Ectodermal cell (in vitro differentiated cells): Measurements from ENCODE around the gene XK.

Experiments
- H3K27ac ChIP-seq: 2 replicates; pipeline ENCODE4 v1.7.0; 2013; ENCODE audit warnings: mild to moderate bottlenecking, low read depth, low read length; ENCODE audit not compliant: insufficient read depth, poor library complexity, severe bottlenecking
- H3K27me3 ChIP-seq: 2 replicates; pipeline ENCODE4 v1.7.0; 2013; ENCODE audit warnings: mild to moderate bottlenecking, low read length; ENCODE audit not compliant: insufficient read depth, control insufficient read depth, poor library complexity, severe bottlenecking
- H3K36me3 ChIP-seq: one replicate; pipeline ENCODE4 v1.7.0; 2013; ENCODE audit warnings: low read length; ENCODE audit not compliant: control insufficient read depth, insufficient read depth
- H3K4me1 ChIP-seq: one replicate; pipeline ENCODE4 v1.7.0; 2013; ENCODE audit warnings: low read length; ENCODE audit not compliant: control insufficient read depth, insufficient read depth
- H3K4me3 ChIP-seq: 2 replicates; pipeline ENCODE4 v1.7.0; 2013; ENCODE audit warnings: low read depth, low read length, control low read depth; ENCODE audit not compliant: insufficient read depth
- H3K9me3 ChIP-seq: 2 replicates; pipeline ENCODE4 v1.7.0; 2013; ENCODE audit warnings: mild to moderate bottlenecking, low read length, moderate library complexity; ENCODE audit not compliant: control insufficient read depth
- WGBS, 2 experiments: methylation state at CpG; one replicate each; pipeline ENCODE4 v1.1.7; 2013; ENCODE audit warnings: missing lambda C conversion rate in 2 of 2; 5-methylcytosine and 5-hydroxymethylcytosine counted together

The XK gene

DNA sequence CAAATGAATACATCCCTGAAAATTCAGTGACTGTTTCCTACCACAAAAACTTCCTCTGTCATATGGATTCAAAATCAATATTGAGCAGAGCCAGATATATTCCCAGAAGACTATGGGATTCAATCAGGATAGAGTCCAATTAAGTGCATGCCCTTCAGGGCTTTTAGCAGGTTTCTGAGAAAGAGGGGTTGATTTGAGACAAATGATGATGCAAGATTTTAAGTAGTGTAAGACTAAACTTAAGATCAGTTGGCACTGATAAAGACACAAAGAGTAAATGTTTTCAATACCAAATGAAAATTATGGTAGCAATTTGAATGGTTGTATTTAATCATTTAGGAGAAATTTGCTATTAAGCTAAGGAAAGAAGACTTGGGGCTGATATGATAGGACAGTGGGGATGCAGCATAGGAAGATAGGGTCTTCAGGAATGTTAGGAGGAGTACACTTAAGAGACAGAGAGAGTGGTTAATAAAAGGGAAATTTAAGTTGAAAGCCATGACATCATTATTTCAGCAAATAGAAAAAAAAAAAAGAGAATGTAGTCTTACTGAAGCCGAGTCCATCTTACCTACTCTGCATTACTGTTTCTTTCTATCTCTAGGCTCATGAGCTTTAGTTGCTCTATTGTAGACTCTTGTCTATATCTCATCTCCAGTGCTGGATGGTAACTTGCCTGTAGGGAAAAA, 32.0 kb upstream of the XK start:
- no peaks in the 10 kb centered on the region for H3K27me3 ChIP-seq
- H3K4me1 ChIP-seq: no peaks in the 10 kb centered on the region
- H3K36me3 ChIP-seq: no peaks in the 10 kb centered on the region
- no peaks in the 10 kb centered on the region for H3K9me3 ChIP-seq
- no peak overlapping the region for H3K27ac ChIP-seq
- no peak overlapping the region for H3K4me3 ChIP-seq
- 89% methylated on average over 1 of the region's 1 CpG; no CpG with 5 or more reads in 1 of the 2 experiments for WGBS, 2 experiments

DNA sequence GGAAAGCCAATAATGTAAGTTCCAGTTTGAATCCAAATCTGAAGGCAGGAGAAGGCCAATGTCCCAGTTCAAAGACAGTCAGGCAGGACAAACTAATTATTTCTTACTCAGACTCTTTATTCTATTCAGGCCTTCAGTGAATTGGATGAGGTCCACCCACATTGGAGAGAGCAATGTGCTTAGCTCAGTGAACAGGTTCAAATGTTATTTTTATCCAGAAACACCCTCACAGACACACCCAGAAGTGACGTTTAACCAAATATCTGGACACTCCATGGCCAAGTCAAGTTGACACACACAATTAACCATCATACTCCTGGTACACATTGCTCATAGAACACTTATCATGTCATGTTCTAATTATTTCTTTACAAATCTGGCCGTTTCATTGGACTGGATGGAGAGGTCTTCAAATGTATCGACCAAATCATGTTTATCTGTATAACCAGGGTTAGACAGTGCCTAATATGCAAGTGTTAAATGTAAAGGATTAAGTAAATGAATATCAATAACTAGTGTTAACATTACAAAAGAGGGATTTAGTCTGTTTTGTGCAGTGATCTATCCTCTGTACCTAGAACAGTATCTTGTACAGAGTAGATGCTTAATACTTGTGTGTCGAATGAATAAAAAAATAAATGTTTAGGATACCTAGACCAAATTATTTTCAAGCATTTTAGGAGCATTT, 27.1 kb upstream of the XK start:
- H3K4me1 ChIP-seq: no peaks in the 10 kb centered on the region
- no peak overlapping the region for H3K4me3 ChIP-seq
- no peak overlapping the region for H3K27ac ChIP-seq
- H3K27me3 ChIP-seq: no peaks in the 10 kb centered on the region
- no peaks in the 10 kb centered on the region for H3K9me3 ChIP-seq
- no peaks in the 10 kb centered on the region for H3K36me3 ChIP-seq
- 91 to 100% methylated on average over 1 to 2 of the region's 4 CpGs for WGBS, 2 experiments

DNA sequence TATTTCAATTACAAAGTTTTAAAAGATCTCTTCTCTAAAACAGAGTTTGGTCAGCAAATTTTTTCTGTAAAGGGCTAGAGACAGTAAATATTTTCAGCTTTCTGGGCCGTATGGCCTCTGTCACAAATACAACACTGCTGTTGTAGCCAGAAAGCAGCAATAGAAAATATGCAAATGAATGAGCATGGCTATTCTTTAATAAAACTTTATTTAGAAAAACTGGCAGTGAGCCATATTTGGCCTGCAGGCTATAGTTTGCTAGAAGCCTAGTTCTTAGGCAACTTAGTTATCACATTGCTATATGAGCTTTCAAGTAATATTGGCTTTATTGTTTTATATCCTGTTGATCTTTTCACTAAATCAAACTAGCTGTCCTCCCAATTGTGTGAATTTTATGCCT, 26.5 kb upstream of the XK start:
- no peaks in the 10 kb centered on the region for H3K27me3 ChIP-seq
- no peaks in the 10 kb centered on the region for H3K36me3 ChIP-seq
- no peak overlapping the region for H3K27ac ChIP-seq
- H3K4me1 ChIP-seq: no peaks in the 10 kb centered on the region
- 90% methylated on average over 1 of the region's 1 CpG; no CpG with 5 or more reads in 1 of the 2 experiments for WGBS, 2 experiments
- no peak overlapping the region for H3K4me3 ChIP-seq
- no peaks in the 10 kb centered on the region for H3K9me3 ChIP-seq

DNA sequence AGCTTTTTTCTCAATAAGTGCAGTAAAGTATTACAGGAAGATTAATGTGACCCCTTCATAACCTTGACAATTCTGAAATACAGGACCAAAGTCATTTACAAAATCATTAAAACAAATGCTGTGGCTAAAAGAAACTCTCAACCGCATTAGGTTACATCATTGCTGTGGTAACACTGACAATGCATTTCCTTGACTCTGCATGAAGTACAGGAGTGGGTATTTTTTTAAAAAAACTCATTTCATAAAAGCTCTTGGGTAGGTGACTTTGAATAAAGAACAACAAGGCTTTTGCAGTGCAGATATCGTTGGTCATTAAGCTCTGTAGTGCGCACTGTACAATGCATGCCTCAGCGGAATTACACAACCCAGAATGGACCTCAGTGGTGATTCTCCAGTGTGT, 23.4 kb upstream of the XK start:
- no peaks in the 10 kb centered on the region for H3K36me3 ChIP-seq
- H3K27me3 ChIP-seq: no peaks in the 10 kb centered on the region
- WGBS, 2 experiments: 96 to 98% methylated on average over 3 to 4 of the region's 4 CpGs
- no peaks in the 10 kb centered on the region for H3K4me1 ChIP-seq
- H3K4me3 ChIP-seq: no peak overlapping the region
- no peaks in the 10 kb centered on the region for H3K9me3 ChIP-seq
- no peak overlapping the region for H3K27ac ChIP-seq

DNA sequence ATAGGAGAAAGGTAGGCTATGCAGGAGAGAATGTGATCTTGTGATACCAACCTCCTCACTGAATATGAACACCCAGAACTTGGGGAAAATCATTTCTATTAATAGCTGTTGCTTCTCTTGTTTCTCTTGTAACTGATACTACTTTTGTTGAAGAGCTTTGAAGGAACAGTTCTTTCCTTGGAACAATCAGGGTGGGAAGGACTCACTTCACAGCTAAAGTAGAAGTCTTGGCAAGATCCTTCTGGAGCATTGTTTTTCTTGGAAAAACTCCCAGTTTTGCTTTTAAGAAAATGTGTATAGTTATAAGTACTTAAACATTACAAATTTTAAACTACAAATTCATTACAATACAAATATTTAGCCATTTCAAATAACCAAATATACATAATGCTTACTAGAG, 19.1 kb upstream of the XK start:
- H3K9me3 ChIP-seq: no peaks in the 10 kb centered on the region
- no peaks in the 10 kb centered on the region for H3K36me3 ChIP-seq
- H3K4me3 ChIP-seq: no peak overlapping the region
- H3K27me3 ChIP-seq: no peaks in the 10 kb centered on the region
- no peak overlapping the region for H3K27ac ChIP-seq
- no peaks in the 10 kb centered on the region for H3K4me1 ChIP-seq

DNA sequence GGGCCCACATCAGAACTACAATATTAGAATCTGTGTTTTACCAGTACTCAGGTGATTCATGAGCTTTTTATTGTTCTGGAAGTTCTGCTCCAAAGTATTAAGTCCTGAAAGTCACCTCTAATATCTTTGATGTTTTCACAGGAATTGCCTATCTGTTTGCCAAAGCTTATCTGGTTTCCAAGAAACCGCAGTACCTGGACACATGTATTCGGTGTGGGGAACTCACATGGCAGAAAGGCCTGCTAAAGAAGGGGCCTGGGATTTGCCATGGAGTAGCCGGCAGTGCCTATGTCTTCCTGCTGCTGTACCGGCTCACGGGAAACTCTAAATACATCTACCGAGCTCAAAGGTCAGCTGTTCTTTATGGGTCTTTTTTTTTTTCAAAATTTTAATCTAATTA, 18.4 kb upstream of the XK start:
- Histone ChIP-seq H3K27ac (no peak overlapping the region), H3K27me3 (no peaks in the 10 kb centered on the region), H3K9me3 (no peaks in the 10 kb centered on the region), H3K4me3 (no peak overlapping the region), H3K4me1 (no peaks in the 10 kb centered on the region), H3K36me3 (no peaks in the 10 kb centered on the region)
- WGBS, 2 experiments: 89 to 98% methylated on average over 4 to 5 of the region's 6 CpGs

DNA sequence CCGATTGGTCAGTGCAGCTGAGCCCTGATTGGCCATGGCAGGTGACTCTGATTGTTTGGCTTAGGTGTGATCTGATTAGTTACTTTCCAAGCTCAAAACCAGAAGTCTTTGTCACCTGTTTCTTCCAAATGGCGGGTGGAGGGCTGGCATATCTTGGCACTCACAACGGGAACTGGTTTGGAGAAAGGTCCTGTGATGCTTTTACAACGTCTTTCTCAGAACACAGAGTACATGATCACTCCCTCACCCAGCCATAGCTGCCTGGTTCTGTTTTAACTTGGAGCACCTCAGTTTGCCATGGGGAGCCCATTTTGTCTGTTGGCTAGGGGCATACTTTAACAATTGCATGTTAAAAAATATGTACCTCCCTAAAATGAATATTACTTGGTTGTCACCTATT, 13.0 kb upstream of the XK start:
- Histone ChIP-seq H3K4me3 (no peak overlapping the region), H3K27ac (no peak overlapping the region), H3K27me3 (no peaks in the 10 kb centered on the region), H3K36me3 (no peaks in the 10 kb centered on the region), H3K9me3 (no peaks in the 10 kb centered on the region), H3K4me1 (no peaks in the 10 kb centered on the region)
- 88 to 90% methylated on average over 4 of the region's 4 CpGs for whole genome bisulfite sequencing, 2 experiments

DNA sequence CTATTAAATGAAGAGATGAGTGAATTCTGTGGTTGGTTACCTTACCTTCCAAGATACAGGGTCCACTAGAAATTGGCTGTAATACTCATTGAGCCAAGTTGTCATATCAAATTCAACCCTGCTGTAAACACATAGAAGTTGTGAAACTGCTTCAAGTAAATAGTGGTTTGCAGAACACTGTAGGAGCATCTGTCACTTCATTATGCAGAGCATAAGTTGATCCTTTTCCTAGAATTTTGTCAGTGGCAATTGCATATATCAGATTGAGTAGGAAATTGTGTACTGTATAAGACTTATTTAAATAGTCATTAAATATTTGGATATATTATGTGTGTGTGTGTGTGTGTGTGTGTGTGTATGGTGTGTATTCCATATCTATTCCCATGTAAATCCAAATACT, 8.8 kb upstream of the XK start:
- Histone ChIP-seq H3K4me3 (no peak overlapping the region), H3K36me3 (no peaks in the 10 kb centered on the region), H3K9me3 (no peaks in the 10 kb centered on the region), H3K27me3 (no peaks in the 10 kb centered on the region), H3K4me1 (no peaks in the 10 kb centered on the region), H3K27ac (no peak overlapping the region)

DNA sequence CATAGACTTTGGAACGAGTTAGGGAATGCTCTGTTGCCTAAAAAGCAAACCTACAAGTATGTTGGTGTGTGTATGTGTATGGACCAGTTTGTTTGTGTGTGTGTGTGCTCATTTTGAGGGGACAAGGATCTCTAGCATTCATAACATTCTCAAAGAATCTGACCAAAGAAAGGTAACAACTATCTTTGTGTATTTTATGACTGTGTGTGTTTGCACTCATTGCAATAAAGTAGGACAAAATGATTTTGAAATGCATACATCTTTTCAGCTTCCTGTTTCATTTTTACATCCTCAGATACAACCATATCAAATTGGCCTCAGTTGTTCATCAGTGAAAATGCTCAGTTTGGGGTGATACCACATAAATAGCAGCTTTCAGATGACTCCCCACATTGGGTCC, 8.3 kb upstream of the XK start:
- WGBS, 2 experiments: no CpG with 5 or more reads among the region's 1 CpG
- no peaks in the 10 kb centered on the region for H3K27me3 ChIP-seq
- no peak overlapping the region for H3K27ac ChIP-seq
- H3K4me3 ChIP-seq: no peak overlapping the region
- no peaks in the 10 kb centered on the region for H3K4me1 ChIP-seq
- no peaks in the 10 kb centered on the region for H3K9me3 ChIP-seq
- H3K36me3 ChIP-seq: no peaks in the 10 kb centered on the region

DNA sequence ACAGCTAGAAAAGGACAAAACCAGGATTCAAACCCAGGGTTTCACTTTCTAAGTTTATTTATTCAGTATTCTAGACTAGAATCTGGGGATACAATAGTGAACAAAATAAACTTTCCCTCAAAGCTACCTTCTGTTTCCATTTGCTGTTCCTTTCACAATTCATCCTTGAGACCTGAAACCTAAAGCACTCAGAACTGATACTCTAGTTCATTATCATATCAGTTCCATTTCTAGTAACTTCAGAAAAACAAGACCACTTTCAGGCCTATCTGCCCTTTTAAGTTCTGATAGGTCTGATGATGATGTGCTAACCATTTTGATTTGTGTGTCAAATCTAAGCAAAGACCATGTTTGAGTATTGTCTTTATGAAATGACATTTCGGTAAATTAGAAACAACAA, 7.8 kb upstream of the XK start:
- no peak overlapping the region for H3K4me3 ChIP-seq
- H3K27me3 ChIP-seq: no peaks in the 10 kb centered on the region
- no peaks in the 10 kb centered on the region for H3K36me3 ChIP-seq
- H3K4me1 ChIP-seq: no peaks in the 10 kb centered on the region
- no peaks in the 10 kb centered on the region for H3K9me3 ChIP-seq
- H3K27ac ChIP-seq: no peak overlapping the region
- WGBS, 2 experiments: 100% methylated on average over 1 of the region's 1 CpG; no CpG with 5 or more reads in 1 of the 2 experiments
